Panc1 (cell line): ENCODE data around the gene COG3.

Experiments used
- POLR2AphosphoS5 ChIP-seq: IDR thresholded peaks from 2 replicates; pipeline ENCODE4 v1.6.1; 2012; ENCODE audit warnings: mild to moderate bottlenecking, low read depth, low read length, moderate library complexity
- TCF7L2 ChIP-seq: IDR thresholded peaks from 2 replicates; pipeline ENCODE4 v1.6.1; 2011; ENCODE audit warnings: mild to moderate bottlenecking, low read depth, low read length, inconsistent platforms
- TF ChIP-seq, protein P1 (sequence below): fragments of 450-650 bp; IDR thresholded peaks from 2 replicates; pipeline ENCODE4 v1.5.1; 2017; ENCODE audit warnings: mild to moderate bottlenecking

DNA sequence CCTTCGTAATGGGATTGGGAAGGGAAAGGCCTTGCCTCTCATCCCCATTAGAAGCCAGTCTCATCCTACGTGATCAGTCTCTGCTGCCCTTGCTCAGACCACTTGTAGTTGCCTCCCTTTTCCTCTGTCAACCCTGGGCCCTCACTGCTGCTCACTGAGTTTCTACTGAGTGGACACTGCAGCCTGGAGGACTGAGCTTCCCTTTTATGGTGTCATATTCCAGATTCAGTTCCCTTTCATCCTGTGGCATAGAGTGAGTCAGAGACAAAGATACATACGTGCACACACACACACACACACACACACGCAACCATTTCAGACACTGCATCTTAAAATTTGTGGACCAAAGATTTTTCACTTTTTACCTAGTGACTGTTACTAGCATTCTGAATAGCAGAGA lies 56.6 kb downstream of the COG3 start:
- TF ChIP-seq POLR2AphosphoS5 (no peak), TCF7L2 (no peak)
- TF ChIP-seq, protein P1, sequence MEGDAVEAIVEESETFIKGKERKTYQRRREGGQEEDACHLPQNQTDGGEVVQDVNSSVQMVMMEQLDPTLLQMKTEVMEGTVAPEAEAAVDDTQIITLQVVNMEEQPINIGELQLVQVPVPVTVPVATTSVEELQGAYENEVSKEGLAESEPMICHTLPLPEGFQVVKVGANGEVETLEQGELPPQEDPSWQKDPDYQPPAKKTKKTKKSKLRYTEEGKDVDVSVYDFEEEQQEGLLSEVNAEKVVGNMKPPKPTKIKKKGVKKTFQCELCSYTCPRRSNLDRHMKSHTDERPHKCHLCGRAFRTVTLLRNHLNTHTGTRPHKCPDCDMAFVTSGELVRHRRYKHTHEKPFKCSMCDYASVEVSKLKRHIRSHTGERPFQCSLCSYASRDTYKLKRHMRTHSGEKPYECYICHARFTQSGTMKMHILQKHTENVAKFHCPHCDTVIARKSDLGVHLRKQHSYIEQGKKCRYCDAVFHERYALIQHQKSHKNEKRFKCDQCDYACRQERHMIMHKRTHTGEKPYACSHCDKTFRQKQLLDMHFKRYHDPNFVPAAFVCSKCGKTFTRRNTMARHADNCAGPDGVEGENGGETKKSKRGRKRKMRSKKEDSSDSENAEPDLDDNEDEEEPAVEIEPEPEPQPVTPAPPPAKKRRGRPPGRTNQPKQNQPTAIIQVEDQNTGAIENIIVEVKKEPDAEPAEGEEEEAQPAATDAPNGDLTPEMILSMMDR = no peak
